HG02571 (cell line): Measurements from ENCODE around the gene CRYBG1.
"Not testable (repeated sequence)": the region's sequence is repeated elsewhere in the genome, so short reads cannot be mapped to it uniquely, and the experiment has no call there.

Experiments used
- ATAC-seq: cut with Tn5 transposase; IDR thresholded peaks from one replicate; pipeline ENCODE4 v1.9.1; 2021; ENCODE audit warnings: mild to moderate bottlenecking, moderate library complexity; ENCODE audit not compliant: unreplicated experiment

Gene CRYBG1

GRCh38 chr6:106546691-106547414 lies 186.3 kb downstream of the CRYBG1 start:
- ATAC-seq = no peak

- ATAC-seq = no peak
These were observed 187.3 kb downstream of the CRYBG1 start for GRCh38 chr6:106547601-106548453.

GRCh38 chr6:106548926-106549455 lies 188.5 kb downstream of the CRYBG1 start:
- not testable (repeated sequence) for ATAC-seq

- ATAC-seq = no peak
These were observed 189.0 kb downstream of the CRYBG1 start for GRCh38 chr6:106549521-106549920.

GRCh38 chr6:106551155-106551554 lies 190.6 kb downstream of the CRYBG1 start:
- no peak for ATAC-seq

GRCh38 chr6:106553440-106553839 lies 192.9 kb downstream of the CRYBG1 start:
- ATAC-seq = no peak

DNA sequence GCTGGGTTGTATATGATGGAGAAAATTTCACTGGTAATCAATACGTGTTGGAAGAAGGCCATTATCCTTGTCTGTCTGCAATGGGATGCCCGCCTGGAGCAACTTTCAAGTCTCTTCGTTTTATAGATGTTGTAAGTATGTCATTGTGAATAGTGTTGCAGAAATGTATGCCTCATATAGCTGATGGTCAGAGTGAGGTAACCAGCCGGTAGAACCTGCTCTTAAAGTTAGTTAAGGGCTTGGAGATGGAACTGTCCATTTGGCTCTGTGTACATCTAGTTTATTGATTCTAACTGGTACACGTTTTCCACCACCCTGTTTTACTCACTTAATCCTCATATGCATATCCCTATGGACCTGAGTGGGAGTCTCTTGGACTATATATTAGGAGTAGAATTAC lies 195.2 kb downstream of the CRYBG1 start:
- ATAC-seq = no peak

DNA sequence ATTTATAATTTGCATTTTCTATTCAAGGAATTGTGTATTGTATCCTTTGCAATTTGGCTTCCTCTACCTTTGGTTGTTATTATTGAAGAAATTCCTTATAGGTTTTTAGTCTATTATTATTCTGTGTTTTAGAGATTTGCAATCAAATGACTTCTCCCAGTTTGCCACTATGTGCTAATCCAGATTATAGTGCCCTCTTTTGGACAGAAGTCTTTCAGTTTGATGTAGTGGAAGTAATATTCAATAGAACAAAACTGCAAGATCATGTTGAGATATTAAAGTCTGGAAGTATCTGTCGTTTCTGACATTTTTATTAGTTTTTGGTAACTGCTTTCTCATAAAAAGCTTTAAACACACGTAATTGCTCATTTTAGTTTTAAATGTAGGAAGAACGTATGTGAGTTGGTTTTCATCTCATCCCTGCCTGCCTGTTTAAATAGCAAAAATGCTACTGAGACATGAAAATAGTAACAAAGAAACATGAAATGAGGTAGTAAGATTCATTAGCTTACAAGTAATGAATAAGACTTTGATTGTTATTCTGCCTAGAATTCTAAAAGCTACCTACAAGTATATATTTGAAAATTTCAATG lies 195.9 kb downstream of the CRYBG1 start:
- no peak for ATAC-seq

- ATAC-seq = no peak
These were observed 197.3 kb downstream of the CRYBG1 start for GRCh38 chr6:106557837-106558236.

GRCh38 chr6:106558364-106558763 lies 197.8 kb downstream of the CRYBG1 start:
- ATAC-seq = no peak

DNA sequence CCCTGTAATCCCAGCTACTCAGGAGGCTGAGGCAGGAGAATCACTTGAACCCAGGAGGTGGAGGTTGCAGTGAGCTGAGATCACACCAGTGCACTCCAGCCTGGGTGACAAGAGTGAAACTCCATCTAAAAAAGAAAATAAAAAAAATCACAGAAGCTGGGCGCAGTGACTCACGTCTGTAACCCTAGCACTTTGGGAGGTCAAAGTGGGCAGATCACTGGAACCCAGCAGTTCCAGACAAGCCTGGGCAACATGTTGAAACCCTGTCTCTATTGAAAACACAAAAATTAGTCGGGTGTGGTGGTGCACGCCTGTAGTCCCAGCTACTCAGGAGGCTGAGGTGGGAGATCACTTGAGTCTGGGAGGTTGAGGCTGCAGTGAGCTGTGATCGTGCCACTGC lies 199.1 kb downstream of the CRYBG1 start:
- not testable (repeated sequence) for ATAC-seq

DNA sequence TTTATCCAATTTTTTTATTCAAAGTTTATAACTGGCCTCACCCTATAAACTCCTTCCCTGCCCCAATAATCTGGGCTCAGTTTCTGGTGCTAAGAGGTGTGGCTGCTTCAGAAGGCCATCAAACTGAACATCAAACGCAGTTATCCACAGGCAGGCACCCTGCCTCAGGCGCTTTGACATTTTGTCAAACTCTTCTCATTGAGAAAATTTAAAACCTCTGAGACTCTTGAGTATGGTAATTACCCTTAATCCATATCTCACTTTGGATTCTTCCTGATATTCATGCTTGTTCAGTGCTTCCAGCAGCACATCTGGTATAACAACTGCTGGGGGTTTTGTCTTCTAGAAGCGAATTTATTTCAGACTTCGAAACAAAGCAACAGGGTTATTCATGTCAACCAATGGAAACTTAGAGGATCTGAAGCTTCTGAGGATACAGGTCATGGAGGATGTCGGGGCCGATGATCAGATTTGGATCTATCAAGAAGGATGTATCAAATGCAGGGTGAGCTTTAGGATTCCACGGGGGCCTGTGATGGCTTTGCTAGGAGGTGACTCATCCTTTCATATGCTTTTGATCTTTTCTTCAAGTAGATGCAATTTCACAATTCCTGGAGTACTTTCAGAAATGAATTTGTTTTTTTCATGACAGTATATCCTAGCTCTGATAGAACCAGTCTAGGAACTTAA lies 200.6 kb downstream of the CRYBG1 start:
- ATAC-seq = no peak

- ATAC-seq = no peak
These were observed 201.3 kb downstream of the CRYBG1 start for GRCh38 chr6:106561686-106562405.

GRCh38 chr6:106563614-106564013 lies 203.1 kb downstream of the CRYBG1 start:
- ATAC-seq = no peak

DNA sequence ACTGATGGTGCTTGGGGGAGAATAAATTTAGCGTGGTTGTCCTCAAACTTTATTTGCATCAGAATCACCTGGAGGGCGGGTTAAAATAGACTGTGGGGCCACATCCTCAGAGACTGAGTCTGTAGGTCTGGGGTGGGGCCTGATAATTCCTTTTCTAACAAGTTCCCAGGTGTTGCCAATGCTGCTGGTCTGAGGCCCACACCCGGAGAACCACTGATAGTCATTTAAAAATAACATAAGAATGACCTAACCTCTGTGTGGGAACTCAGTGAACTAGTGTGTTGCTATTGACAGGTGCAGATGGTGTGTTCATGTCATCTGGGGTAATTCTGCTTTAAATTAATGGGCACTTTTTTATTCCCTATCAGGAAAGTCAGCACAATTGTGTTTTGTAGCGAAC lies 204.0 kb downstream of the CRYBG1 start:
- ATAC-seq = no peak

GRCh38 chr6:106568530-106568929 lies 208.0 kb downstream of the CRYBG1 start:
- no peak for ATAC-seq

DNA sequence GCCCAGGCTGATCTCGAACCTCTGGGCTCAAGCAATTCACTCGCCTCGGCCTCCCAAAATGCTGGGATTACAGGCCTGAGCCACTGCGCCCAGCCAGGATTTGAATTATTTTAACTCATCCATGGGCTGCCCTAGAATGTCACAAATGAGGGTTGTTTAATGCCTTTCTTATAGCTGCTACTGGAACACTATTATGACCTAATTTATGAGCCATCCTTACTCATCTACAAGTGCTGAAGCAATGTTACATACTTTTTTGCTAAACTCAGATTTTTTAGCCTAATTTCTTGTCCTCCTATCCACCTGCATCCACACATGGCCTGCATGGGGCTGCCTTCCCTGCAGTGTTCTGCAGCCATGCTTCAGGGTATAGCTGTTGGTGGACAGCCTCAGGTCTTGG lies 208.9 kb downstream of the CRYBG1 start:
- ATAC-seq = no peak

GRCh38 chr6:106572436-106572835 lies 211.9 kb downstream of the CRYBG1 start:
- no peak for ATAC-seq

- ATAC-seq = no peak
These were observed 212.5 kb downstream of the CRYBG1 start for GRCh38 chr6:106572875-106573585.
